ENCODE results near the gene GID8.

Gene GID8

GRCh38 chr20:62961310-62961783, 23.4 kb downstream of the GID8 start:
- H3K4me3 ChIP-seq (ENCODE audit: low read depth, low read length) = no peak overlapping the region
- no peak for TF ChIP-seq CTCF (IDR thresholded peaks at IDR 0.05; ENCODE audit: low read depth, low read length)

- no peak overlapping the region for H3K4me3 ChIP-seq (ENCODE audit: low read depth, low read length)
- no peak for TF ChIP-seq CTCF (IDR thresholded peaks at IDR 0.05; ENCODE audit: low read depth, low read length)
These were observed 23.9 kb downstream of the GID8 start for GRCh38 chr20:62961799-62962198.

GRCh38 chr20:62962221-62962879, 24.4 kb downstream of the GID8 start:
- no peak overlapping the region for H3K4me3 ChIP-seq (ENCODE audit: low read depth, low read length)
- no peak for TF ChIP-seq CTCF (IDR thresholded peaks at IDR 0.05; ENCODE audit: low read depth, low read length)

GRCh38 chr20:62962891-62963613, 25.1 kb downstream of the GID8 start:
- TF ChIP-seq CTCF (IDR thresholded peaks at IDR 0.05; ENCODE audit: low read depth, low read length) = no peak
- no peak overlapping the region for H3K4me3 ChIP-seq (ENCODE audit: low read depth, low read length)

- TF ChIP-seq CTCF (IDR thresholded peaks at IDR 0.05; ENCODE audit: low read depth, low read length) = no peak
These were observed 25.9 kb downstream of the GID8 start for GRCh38 chr20:62963614-62964397.

GRCh38 chr20:62964700-62965099, 26.8 kb downstream of the GID8 start:
- no peak for TF ChIP-seq CTCF (IDR thresholded peaks at IDR 0.05; ENCODE audit: low read depth, low read length)
- H3K4me3 ChIP-seq (ENCODE audit: low read depth, low read length) = no peak overlapping the region

More at GRCh38 chr20:62963614-62964397, 25.9 kb downstream of the GID8 start:
- no peak overlapping the region for H3K4me3 ChIP-seq (ENCODE audit: low read depth, low read length)
